Renal pelvis (tissue), 4 donors: ENCODE results near the gene RAB15. TPM values are rescaled to one million over a fixed set of nuclear protein-coding genes. Genes with fewer than 3 reads are reported as not detected.

Experiments
- DNase-seq: peaks from one replicate; pipeline ENCODE4 v3.0.0-alpha.2; 2013
- polyA plus RNA-seq, 3 donors: library from polyadenylated mRNA; unstranded; fragments of 120-200 nt; gene quantifications; one replicate each; pipeline ENCODE4 v1.2.1, GENCODE V29; 2013; ENCODE audit not compliant: insufficient read length in 3 of 3

RAB15 gene
- polyA plus RNA-seq, 3 donors: 23.9 to 25.3 (median 24.3) TPM

- no peak for DNase-seq
Measured at GRCh38 chr14:64940336-64940910, 31.7 kb downstream of the RAB15 start.

GRCh38 chr14:64939817-64940190 is 32.3 kb downstream of the RAB15 start:
- DNase-seq: no peak

GRCh38 chr14:64938972-64939816 is 32.9 kb downstream of the RAB15 start:
- DNase-seq: no peak

GRCh38 chr14:64937821-64938193 is 34.3 kb downstream of the RAB15 start:
- no peak for DNase-seq

- DNase-seq: no peak
Measured at GRCh38 chr14:64937171-64937820, 34.8 kb downstream of the RAB15 start.

- no peak for DNase-seq
Measured at GRCh38 chr14:64935508-64935907, 36.6 kb downstream of the RAB15 start.

- no peak for DNase-seq
Measured at GRCh38 chr14:64934338-64934929, 37.7 kb downstream of the RAB15 start.

- DNase-seq: no peak
Measured at GRCh38 chr14:64932231-64932630, 39.9 kb downstream of the RAB15 start.

- no peak for DNase-seq
Measured at GRCh38 chr14:64931123-64931522, 41.0 kb downstream of the RAB15 start.

GRCh38 chr14:64930085-64930843 is 41.9 kb downstream of the RAB15 start:
- DNase-seq: no peak

- no peak for DNase-seq
Measured at GRCh38 chr14:64929014-64929359, 43.1 kb downstream of the RAB15 start.

- no peak for DNase-seq
Measured at GRCh38 chr14:64928239-64929013, 43.7 kb downstream of the RAB15 start.

- no peak for DNase-seq
Measured at GRCh38 chr14:64927031-64927430, 45.1 kb downstream of the RAB15 start.

GRCh38 chr14:64926398-64926995 is 45.6 kb downstream of the RAB15 start:
- no peak for DNase-seq

- no peak for DNase-seq
Measured at GRCh38 chr14:64923015-64923414, 49.1 kb downstream of the RAB15 start.

GRCh38 chr14:64920465-64920864 is 51.7 kb downstream of the RAB15 start:
- DNase-seq: no peak

- DNase-seq: no peak
Measured at GRCh38 chr14:64919618-64920017, 52.5 kb downstream of the RAB15 start.

- no peak for DNase-seq
Measured at GRCh38 chr14:64919215-64919614, 52.9 kb downstream of the RAB15 start.

GRCh38 chr14:64918216-64918615 is 53.9 kb downstream of the RAB15 start:
- DNase-seq: no peak

- no peak for DNase-seq
Measured at GRCh38 chr14:64915797-64916196, 56.3 kb downstream of the RAB15 start.

GRCh38 chr14:64915029-64915424 is 57.1 kb downstream of the RAB15 start:
- no peak for DNase-seq
